HepG2 (cell line): ENCODE results near the gene CACNG7. TPM values are rescaled to one million over a fixed set of nuclear protein-coding genes. Genes with fewer than 3 reads are reported as not detected.

Source experiments
- ATAC-seq: fragments of 200-7000 bp; cut with Tn5 transposase; 3 replicates; pipeline ENCODE4 v1.9.1; 2020; ENCODE audit warnings: mild to moderate bottlenecking, moderate library complexity
- BruUV-seq: library from RNA; stranded (reverse); fragments of 400-500 nt; replicated peaks from 2 replicates; lab custom pipeline; 2021; lab: Mats Ljungman, UMichigan
- CTCF ChIA-PET: fragments of 300-600 bp; formaldehyde crosslinking; extraction: SDS; loops from one replicate; lab custom pipeline; 2021; ENCODE audit warnings: low total read pairs, inconsistent platforms, low intra/inter-chr PET ratio; lab: Yijun Ruan, JAX
- POLR2A ChIA-PET: fragments of 350-600 bp; sonication (Branson Sonifier 250); formaldehyde crosslinking; loops from one replicate; lab custom pipeline; 2020; ENCODE audit warnings: antibody characterized with exemption, inconsistent platforms; lab: Yijun Ruan, JAX
- DNase-seq: peaks from one replicate; pipeline ENCODE4 v3.0.0-alpha.2; 2015; ENCODE audit warnings: low spot score
- FAIRE-seq: peaks from 3 replicates; lab custom pipeline; 2011; peaks lifted over from hg19 to GRCh38; lab: Jason Lieb, UNC
- H2AFZ ChIP-seq: one replicate; pipeline ENCODE4 v1.6.1; 2011; ENCODE audit warnings: low read length, inconsistent platforms
- H3K27ac ChIP-seq: fragments of 300-600 bp; 3 replicates; pipeline ENCODE4 v1.8.0; 2011; ENCODE audit warnings: mixed run types, mild to moderate bottlenecking, mixed read lengths, low read length, inconsistent platforms; ENCODE audit not compliant: insufficient read depth; ENCODE audit errors: extremely low read length
- H3K27me3 ChIP-seq, 2 experiments: fragments of 200-600 bp in 1 of 2; 2 replicates in 1 of 2; 3 replicates in 1 of 2; pipeline versions ENCODE4 v1.6.0 to v1.8.0; 2011; ENCODE audit warnings: low read length in 2 of 2, mild to moderate bottlenecking in 2 of 2, moderate library complexity in 2 of 2, inconsistent platforms in 1 of 2; ENCODE audit not compliant: insufficient read depth in 2 of 2, control insufficient read depth in 1 of 2
- H3K36me3 ChIP-seq, 2 experiments: fragments of 200-600 bp in 1 of 2; replicated peaks in 1 of 2; 2 replicates in 1 of 2; 3 replicates in 1 of 2; pipeline versions ENCODE4 v1.5.1 to v1.8.0; 2011; ENCODE audit warnings: low read length in 2 of 2, inconsistent platforms in 1 of 2; ENCODE audit not compliant: insufficient read depth in 2 of 2, control insufficient read depth in 1 of 2
- H3K4me1 ChIP-seq: 2 replicates; pipeline ENCODE4 v1.5.1; 2012; ENCODE audit warnings: low read length, inconsistent platforms; ENCODE audit not compliant: insufficient read depth
- H3K4me2 ChIP-seq: 2 replicates; pipeline ENCODE4 v1.6.0; 2011; ENCODE audit warnings: low read depth, low read length, inconsistent platforms
- H3K4me3 ChIP-seq, 3 experiments: fragments of 200-600 bp in 1 of 3; sonication (generic), shearing (Covaris generic) in 1 of 3; replicated peaks in 1 of 3; 2 replicates each; pipeline ENCODE4 v1.5.1; 2011 to 2016; ENCODE audit warnings: low read length in 3 of 3, inconsistent platforms in 2 of 3, low read depth in 2 of 3, mild to moderate bottlenecking in 2 of 3, control low read depth in 1 of 3, mixed read lengths in 1 of 3; ENCODE audit not compliant: insufficient read depth in 1 of 3
- H3K79me2 ChIP-seq: one replicate; pipeline ENCODE4 v1.6.1; 2011; ENCODE audit warnings: low read length, inconsistent platforms; ENCODE audit not compliant: insufficient read depth
- H3K9ac ChIP-seq: 2 replicates; pipeline ENCODE4 v1.6.0; 2011; ENCODE audit warnings: mild to moderate bottlenecking, low read depth, low read length, inconsistent platforms; ENCODE audit not compliant: insufficient read depth
- H3K9me3 ChIP-seq: 2 replicates; pipeline ENCODE4 v1.5.1; 2012; ENCODE audit warnings: mild to moderate bottlenecking, low read length
- H4K20me1 ChIP-seq: 2 replicates; pipeline ENCODE4 v1.6.0; 2011; ENCODE audit warnings: inconsistent platforms, mild to moderate bottlenecking, low read length, moderate library complexity; ENCODE audit not compliant: insufficient read depth
- CCAR2 ChIP-seq: fragments of 200-400 bp; formaldehyde crosslinking; optimal IDR thresholded peaks from 2 replicates; pipeline ENCODE3; 2018; ENCODE audit warnings: low read depth, mild to moderate bottlenecking, low read length, moderate library complexity
- DNMT3B ChIP-seq: conservative IDR thresholded peaks from 2 replicates; pipeline ENCODE4 v1.6.1; 2016; ENCODE audit warnings: missing biosample characterization, control low read depth
- ETV6 ChIP-seq: sonication (generic); formaldehyde crosslinking; conservative IDR thresholded peaks from 2 replicates; pipeline ENCODE4 v1.4.0; 2020; ENCODE audit warnings: missing genetic modification reagents
- GTF3A ChIP-seq: sonication (generic); formaldehyde crosslinking; conservative IDR thresholded peaks from 2 replicates; pipeline ENCODE4 v1.4.0; 2020; ENCODE audit warnings: mild to moderate bottlenecking, missing genetic modification reagents
- KLF11 ChIP-seq: IDR thresholded peaks from 2 replicates; pipeline ENCODE4 v1.6.1; 2016; ENCODE audit warnings: missing compliant biosample characterization
- MYPOP ChIP-seq: sonication (generic); formaldehyde crosslinking; IDR thresholded peaks from 2 replicates; pipeline ENCODE4 v1.8.1; 2023; ENCODE audit warnings: mild to moderate bottlenecking, moderate library complexity, missing genetic modification reagents
- NKX3-1 ChIP-seq: sonication (generic); formaldehyde crosslinking; IDR thresholded peaks from 2 replicates; pipeline ENCODE4 v1.5.0; 2020; ENCODE audit warnings: missing genetic modification reagents
- POGZ ChIP-seq: sonication (generic); formaldehyde crosslinking; IDR thresholded peaks from 2 replicates; pipeline ENCODE4 v1.4.0; 2020; ENCODE audit warnings: mild to moderate bottlenecking, missing genetic modification reagents
- SALL1 ChIP-seq: sonication (generic); formaldehyde crosslinking; IDR thresholded peaks from 2 replicates; pipeline ENCODE4 v1.8.0; 2022; ENCODE audit warnings: mild to moderate bottlenecking, missing genetic modification reagents
- SP5 ChIP-seq: IDR thresholded peaks from 2 replicates; pipeline ENCODE4 v1.6.1; 2016; ENCODE audit warnings: low read depth, borderline replicate concordance
- ZNF3 ChIP-seq: IDR thresholded peaks from 2 replicates; pipeline ENCODE4 v1.7.0; 2017; ENCODE audit warnings: inconsistent platforms
- ZNF326 ChIP-seq: sonication (generic); formaldehyde crosslinking; IDR thresholded peaks from 2 replicates; pipeline ENCODE4 v1.4.0; 2020; ENCODE audit warnings: missing genetic modification reagents, borderline replicate concordance
- ZNF580 ChIP-seq: IDR thresholded peaks from 2 replicates; pipeline ENCODE4 v1.6.1; 2016; ENCODE audit warnings: low read depth, borderline replicate concordance
- ZNF619 ChIP-seq: sonication (generic); formaldehyde crosslinking; IDR thresholded peaks from 2 replicates; pipeline ENCODE4 v1.4.0; 2020; ENCODE audit warnings: mild to moderate bottlenecking, missing genetic modification reagents
- WGBS: methylation state at CpG from one replicate; pipeline ENCODE4 v1.1.6; 2017; ENCODE audit warnings: low lambda C conversion rate; 5-methylcytosine and 5-hydroxymethylcytosine counted together
- in situ Hi-C: cut with HindIII; loops from 2 replicates; pipeline ENCODE4 v1.10.0; 2017; ENCODE audit warnings: low pct_unique_long_range_greater_than_20kb; ENCODE audit not compliant: extremely low pct_ligation_motif_present
- intact Hi-C: fragments of 100-400 bp; cut with micrococcal nuclease; formaldehyde crosslinking; loops from one replicate; pipeline ENCODE4 v1.10.0; 2022; ENCODE audit not compliant: unreplicated experiment
- polyA plus RNA-seq, 8 experiments: library from polyadenylated mRNA; depleted of rRNA in 3 of 8; stranded (reverse) in 7 of 8; unstranded in 1 of 8; fragments of >200 nt; fragmentation: Illumina TruSeq in 4 of 8; extraction: Trizol in 4 of 8; gene quantifications; 2 replicates each; pipeline versions ENCODE4 v1.2.1 to v1.2.3, GENCODE V29; 2011 to 2016; ENCODE audit warnings: low read depth in 4 of 8, missing spikeins in 1 of 8, mixed read lengths in 1 of 8; ENCODE audit not compliant: insufficient read depth in 1 of 8
- total RNA-seq, 5 experiments: library from RNA; depleted of rRNA; stranded (reverse); fragments of >200 nt; fragmentation: Illumina TruSeq; extraction: Trizol; gene quantifications; 2 replicates each; pipeline ENCODE4 v1.2.3, GENCODE V29; 2016; ENCODE audit warnings: low read depth in 1 of 5
- TF ChIP-seq, protein P1 (sequence below): sonication (generic); formaldehyde crosslinking; IDR thresholded peaks from 2 replicates; pipeline ENCODE4 v1.5.0; 2020; ENCODE audit warnings: missing genetic modification reagents

The CACNG7 gene
- total and polyA plus RNA-seq, 2 of the 13 experiments (the other 11 are each of a cell fraction or from before 2014, with no cell fraction given): not detected

DNA sequence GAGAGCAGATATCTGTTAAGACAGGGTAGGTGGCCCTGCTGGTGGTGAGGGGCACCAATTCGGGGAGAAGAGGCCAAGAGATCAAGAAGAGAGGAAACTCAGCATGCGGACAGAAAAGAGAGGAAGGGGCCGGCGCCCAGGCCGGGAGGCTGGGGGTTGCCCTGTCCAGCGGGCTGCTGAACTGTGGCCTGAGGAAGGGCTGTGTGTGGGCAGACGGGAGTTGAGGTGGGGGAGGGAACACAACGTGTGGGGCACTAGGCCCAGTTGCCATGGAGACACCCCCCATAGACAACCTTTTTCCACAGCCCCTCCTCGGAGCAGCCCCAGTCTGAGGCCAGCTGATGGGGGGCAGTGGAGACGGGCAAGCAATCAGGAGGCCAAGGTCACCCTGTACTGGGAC, 51.1 kb downstream of the CACNG7 start:
- no peak for FAIRE-seq
- H2AFZ ChIP-seq: no peak overlapping the region
- no peak; the same call in 2 of the 3 replicates for ATAC-seq
- TF ChIP-seq MYPOP (CRISPR knock-in tag) (no peak), ZNF619 (no peak), ZNF326 (CRISPR knock-in tag) (no peak), SALL1 (CRISPR knock-in tag) (no peak), SP5 (no peak), NKX3-1 (CRISPR knock-in tag) (no peak), ETV6 (no peak), ZNF3 (CRISPR knock-in tag) (no peak), ZNF580 (CRISPR knock-in tag) (no peak), KLF11 (CRISPR knock-in tag) (no peak), POGZ (CRISPR knock-in tag) (no peak), CCAR2 (no peak), DNMT3B (CRISPR knock-in tag) (no peak), GTF3A (CRISPR knock-in tag) (no peak)
- TF ChIP-seq, protein P1, sequence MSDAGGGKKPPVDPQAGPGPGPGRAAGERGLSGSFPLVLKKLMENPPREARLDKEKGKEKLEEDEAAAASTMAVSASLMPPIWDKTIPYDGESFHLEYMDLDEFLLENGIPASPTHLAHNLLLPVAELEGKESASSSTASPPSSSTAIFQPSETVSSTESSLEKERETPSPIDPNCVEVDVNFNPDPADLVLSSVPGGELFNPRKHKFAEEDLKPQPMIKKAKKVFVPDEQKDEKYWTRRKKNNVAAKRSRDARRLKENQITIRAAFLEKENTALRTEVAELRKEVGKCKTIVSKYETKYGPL (CRISPR knock-in tag): no peak
- CTCF ChIA-PET: no interaction called here
- in situ Hi-C loops (no loop called here), intact Hi-C loops (no loop called here)
- POLR2A ChIA-PET: no interaction called here
- no peaks in the 10 kb centered on the region for H3K36me3 ChIP-seq
- no peaks in the 10 kb centered on the region for H3K4me1 ChIP-seq
- no peaks in the 10 kb centered on the region for H3K79me2 ChIP-seq
- BruUV-seq: no TSS peak
- no peak overlapping the region for H3K4me3 ChIP-seq
- no peak overlapping the region for H3K4me2 ChIP-seq
- H3K9ac ChIP-seq: no peak overlapping the region
- no peaks in the 10 kb centered on the region for H3K9me3 ChIP-seq
- no peaks in the 10 kb centered on the region for H4K20me1 ChIP-seq
- H3K27me3 ChIP-seq: peaks cover 9 to 46% of the 10 kb centered on the region in 2 experiments; a peak in 4 of 5 replicates
- no peak for DNase-seq
- no peak overlapping the region for H3K27ac ChIP-seq
- 3% methylated on average over 9 of the region's 10 CpGs for WGBS
